GM03348 (cell line): Measurements from ENCODE around the gene AKAP7.
"Not testable (repeated sequence)": the region's sequence is repeated elsewhere in the genome, so short reads cannot be mapped to it uniquely, and the experiment has no call there.

Source experiments
- DNase-seq: peaks from one replicate; pipeline ENCODE4 v3.0.0; 2012; ENCODE audit warnings: low spot score

The AKAP7 gene

DNA sequence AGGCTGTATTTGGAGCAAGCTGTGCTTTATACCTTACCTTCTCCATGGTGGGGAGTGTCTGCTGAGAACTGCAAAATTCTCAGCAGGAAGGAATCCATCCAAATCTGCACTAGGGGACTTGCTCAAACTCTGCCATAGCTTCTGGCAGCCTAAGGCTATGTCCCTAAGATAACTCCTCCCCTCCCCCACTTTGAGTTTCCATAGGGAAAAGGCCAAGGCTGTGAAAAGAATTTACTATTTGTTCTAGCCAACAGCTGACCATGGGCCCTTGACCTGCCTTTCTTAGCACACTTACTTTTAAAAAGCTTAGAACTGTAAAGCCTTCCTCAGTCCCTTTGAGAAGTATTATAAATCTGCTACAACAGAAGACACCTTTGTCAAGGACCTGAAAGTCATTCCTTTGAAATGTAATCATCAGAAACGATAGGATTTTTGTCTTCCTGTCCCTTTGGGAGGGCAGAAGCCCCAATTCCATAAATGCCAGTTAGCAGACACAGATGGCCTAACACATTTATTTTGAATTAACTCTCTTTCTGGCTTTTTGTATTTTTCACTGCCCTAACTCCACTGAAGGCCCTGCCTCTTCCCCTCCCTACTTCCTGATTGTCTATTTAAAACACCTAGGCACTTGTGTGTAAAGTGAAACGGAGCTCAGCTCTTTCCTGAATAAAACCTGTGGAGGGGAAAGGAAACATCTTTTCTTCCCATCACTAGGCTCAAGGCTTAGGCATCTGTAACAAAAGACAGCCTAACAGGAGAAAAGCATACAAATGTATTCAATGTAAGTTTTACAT, 157.1 kb downstream of the AKAP7 start:
- DNase-seq: no peak

DNA sequence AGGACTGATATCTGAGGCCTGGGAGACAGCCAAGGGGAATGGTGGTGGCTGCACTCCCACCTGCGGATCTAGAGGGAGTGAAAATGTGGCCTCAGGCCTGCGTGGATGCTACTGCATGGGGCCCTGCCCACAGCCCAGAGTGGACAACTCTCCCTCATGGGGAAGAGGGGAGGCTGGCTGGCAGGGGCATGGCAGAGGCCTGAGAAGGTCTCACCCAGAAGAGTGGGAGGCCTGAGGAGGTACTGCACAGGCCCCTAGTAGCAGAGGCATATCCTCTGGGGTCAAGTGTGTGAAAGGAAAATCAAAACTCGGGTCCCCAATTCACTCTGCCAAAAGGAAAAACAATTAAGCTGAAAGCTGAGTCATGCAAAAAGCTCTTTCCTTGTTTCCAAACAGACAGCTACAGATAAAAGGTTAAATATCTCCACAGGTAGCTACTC, 158.2 kb downstream of the AKAP7 start:
- no peak for DNase-seq

DNA sequence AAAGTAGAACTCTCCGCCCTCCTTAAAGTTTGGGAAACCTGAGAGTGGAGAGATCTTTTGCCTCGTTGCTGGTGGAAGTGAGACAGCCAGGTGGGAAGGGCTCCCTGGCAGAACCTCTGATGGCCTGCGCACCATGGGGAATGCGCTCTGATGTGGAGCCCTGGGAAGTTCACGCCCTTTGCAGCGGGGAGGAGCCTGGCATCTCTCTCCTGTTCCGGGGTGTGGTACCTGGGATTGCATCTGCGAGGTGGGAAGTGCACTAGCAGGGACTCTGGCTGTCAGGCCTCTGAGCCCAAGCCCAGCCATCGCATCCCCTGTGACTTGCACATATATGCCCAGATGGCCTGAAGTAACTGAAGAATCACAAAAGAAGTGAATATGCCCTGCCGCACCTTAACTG, 159.8 kb downstream of the AKAP7 start:
- no peak for DNase-seq

DNA sequence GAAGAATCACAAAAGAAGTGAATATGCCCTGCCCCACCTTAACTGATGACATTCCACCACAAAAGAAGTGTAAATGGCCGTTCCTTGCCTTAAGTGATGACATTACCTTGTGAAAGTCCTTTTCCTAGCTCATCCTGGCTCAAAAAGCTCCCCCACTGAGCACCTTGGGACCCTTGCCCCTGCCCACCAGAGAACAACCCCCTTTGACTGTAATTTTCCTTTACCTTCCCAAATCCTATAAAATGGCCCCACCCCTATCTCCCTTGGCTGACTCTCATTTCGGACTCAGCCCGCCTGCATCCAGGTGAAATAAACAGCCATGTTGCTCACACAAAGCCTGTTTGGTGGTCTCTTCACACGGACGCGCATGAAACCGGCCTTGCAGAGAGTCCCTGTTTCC, 165.6 kb downstream of the AKAP7 start:
- not testable (repeated sequence) for DNase-seq

DNA sequence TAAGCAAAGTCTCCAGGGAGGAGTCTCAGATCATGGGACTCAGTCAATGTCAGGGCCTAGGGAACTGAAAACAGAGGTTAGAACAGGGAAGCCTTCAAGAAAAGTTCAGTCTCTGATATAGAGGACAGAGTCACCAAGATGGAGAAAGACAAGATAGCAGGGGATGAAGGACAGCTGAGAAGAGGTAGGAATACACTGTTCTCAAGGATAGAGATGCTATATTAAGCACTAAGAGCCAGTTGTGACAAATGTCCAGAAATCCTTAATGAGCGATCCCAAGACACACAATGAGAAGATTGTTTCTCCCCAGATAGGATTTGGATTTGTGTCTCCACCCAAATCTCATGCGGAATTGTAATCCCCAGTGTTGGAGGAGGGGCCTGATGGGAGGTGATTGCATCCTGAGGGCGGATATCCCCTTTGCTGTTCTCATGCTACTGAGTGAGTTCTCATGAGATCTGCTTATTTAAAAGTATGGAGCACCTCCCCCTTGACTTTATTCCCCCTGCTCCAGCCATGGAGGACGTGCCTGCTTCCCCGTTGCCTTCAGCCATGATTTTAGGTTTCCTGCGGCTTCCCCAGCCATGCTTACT, 168.2 kb downstream of the AKAP7 start:
- DNase-seq: no peak

DNA sequence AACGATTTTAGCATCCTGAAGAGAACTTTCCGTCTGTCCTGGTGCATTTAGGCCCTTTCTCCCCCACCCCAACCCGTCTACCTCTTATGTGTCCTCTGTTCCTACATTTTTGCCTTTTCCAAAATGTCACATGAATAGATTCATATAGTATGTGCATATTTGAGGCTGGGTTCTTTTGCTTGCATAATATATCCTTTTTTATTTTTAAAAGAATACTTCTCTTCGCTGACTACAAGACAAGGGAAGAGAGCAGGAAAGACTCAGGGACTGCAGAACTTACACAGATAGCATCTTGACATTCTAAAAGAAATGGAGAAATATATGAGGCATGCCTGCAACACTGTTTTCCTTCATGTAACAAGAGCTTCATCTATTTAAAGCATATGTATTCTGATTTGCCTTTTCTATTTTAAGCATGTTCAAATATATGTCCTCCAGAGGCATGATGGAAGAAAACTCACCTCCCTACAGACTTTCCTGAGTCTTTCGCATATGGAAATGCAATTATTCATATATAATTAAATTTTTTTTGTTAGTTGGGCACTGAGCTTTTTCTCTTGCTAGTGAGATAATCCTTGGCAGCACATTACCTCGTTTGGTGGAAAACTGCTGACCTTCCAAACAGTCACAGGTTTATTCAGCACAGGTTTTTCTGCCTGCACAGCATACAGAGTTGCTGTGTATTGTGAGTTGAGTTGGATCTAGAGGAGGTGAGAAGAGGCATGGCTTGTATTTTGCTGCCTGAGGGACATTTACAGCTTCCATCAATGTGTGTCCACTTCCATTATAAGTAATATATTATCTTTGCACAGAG, 170.0 kb downstream of the AKAP7 start:
- DNase-seq: no peak

DNA sequence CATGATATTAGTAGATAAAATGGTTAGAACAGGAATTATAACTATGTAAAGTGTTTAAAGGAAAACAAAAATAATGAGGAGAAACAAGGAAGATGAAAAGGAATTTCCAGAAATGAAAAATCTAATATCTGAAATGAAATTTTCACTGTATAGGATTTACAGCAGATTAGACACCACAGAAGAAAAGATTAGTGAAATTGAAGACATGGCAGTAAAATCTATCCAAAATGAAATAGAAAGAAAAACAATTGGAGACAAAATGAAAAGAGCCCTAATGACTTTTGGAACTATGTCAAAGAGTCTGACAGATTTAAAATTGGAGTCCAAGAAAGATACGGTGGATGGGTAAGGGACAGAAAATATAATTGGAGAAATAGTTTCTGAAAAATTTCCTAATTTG, 174.2 kb downstream of the AKAP7 start:
- no peak for DNase-seq

DNA sequence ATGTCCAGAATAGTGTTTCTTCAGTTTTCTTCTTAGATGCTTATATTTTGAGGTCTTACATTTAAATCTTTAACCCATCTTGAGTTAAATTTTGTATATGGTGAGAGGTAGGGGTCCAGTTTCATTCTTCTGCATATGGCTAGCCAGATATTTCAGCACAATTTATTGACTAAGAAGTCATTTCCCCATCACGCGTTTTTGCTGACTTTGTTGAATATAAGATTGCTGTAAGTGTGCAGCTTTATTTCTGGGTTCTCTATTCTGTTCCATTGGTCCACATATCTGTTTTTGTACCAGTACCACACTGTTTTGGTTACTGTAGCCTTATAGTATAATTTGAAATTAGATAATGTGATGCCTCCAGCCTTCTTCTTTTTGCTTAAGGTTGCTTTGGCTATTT, 179.6 kb downstream of the AKAP7 start:
- DNase-seq: no peak

DNA sequence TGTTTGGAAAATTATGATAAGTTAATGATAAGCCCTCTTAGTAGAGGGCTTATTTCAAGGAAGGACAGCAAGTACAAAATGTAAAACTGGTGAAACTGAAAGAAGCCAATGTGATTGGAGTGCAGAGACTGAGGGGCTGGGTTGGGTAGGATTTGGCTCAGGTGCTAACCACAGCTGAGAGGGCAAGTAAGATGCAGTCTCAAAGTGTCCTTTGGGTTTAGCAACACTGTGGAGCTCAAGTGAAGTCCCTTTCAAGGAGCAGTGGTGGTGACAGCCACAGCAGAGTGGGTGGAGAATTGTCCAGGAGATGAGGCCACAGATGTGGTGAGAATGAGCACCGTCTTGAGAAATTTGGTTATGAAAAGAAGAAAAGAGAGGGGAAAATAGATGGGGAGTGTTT, 181.4 kb downstream of the AKAP7 start:
- no peak for DNase-seq

DNA sequence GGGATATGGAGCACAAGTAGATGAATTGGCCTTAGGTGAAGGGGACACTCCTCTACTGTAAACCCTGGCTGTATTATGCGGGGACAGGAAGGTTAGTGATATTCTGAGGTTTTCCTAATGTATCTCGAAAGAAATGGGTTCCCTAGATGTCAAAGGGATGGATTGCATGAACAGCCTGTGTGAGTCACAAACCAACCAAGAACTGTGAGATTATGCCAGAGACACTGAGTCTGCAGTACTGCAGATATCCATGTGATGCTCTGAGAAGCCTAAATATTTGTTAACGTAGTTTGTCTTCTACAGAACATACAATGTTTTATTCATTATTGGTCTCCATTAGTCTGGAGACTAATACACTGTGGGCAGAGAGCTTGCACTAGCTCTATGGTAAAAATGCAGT, 182.2 kb downstream of the AKAP7 start:
- DNase-seq: peak; percentile 20

DNA sequence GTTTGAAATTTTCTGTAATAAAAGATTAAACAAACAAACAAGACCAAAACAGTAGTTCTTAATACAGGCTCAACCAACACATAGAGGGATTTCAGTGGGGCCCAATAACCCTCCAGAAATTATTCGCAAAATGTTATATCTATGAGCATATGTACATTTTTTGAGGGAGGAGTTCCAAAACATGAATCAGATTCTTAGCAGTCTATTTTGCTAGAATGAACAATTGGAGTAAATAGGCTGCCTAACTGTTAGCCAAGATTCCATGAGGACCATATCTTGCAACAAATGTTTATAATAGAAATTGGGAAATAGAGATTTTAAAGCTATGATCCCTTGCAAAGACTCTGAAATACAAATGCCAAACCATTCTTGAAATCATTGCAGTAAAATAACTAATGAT, 186.3 kb downstream of the AKAP7 start:
- DNase-seq: no peak

DNA sequence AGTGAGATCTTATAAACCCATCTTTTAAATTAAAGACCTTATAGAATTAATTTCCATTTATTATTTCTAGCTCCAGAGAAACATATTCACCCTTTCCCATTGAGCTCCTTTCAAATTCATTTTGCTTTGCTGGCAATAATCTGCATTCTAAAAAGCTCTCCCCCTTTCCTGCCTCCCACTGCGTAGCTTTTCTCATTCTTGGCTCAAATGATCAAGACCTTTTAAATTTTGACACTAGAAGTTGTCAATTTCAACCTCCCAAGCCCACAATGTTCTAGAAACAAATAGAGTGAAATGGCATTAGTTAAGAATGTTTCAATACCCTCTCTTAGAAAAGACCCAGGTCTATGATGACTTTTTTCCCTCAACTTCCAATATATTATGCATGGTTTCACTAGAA, 186.9 kb downstream of the AKAP7 start:
- no peak for DNase-seq

DNA sequence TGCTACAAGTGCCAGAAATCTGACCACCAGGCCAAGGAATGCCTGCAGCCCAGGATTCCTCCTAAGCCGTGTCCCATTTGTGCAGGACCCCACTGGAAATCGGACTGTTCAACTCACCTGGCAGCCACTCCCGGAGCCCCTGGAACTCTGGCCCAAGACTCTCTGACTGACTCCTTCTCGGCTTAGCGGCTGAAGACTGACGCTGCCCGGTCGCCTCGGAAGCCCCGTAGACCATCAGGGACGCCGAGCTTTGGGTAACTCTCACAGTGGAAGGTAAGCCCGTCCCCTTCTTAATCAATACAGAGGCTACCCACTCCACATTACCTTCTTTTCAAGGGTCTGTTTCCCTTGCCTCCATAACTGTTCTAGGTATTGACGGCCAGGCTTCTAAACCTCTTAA, 190.4 kb downstream of the AKAP7 start:
- not testable (repeated sequence) for DNase-seq

DNA sequence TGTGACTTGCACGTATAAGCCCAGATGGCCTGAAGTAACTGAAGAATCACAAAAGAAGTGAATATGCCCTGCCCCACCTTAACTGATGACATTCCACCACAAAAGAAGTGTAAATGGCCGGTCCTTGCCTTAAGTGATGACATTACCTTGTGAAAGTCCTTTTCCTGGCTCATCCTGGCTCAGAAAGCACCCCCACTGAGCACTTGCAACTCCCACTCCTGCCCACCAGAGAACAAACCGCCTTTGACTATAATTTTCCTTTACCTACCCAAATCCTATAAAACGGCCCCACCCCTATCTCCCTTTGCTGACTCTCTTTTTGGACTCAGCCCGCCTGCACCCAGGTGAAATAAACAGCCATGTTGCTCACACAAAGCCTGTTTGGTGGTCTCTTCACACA, 193.5 kb downstream of the AKAP7 start:
- not testable (repeated sequence) for DNase-seq

DNA sequence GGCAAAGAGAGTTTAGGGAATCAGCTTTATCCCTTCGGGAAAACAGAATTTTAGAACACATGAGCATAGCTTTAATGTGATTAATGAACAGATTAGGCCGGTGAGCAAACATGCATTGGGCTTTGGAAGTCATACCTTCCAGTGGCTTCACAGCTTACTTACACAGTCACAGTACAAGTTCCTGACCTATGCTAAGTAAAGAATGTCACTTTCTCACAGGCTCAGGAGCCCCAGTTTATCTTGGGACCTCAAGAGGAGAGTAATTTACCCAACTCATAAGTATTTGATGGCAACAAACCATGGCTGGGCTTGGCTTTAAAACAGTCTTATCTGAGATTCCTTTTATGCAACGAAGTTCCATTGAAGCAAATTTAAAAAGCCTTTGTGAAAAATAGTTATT, 195.9 kb downstream of the AKAP7 start:
- no peak for DNase-seq

DNA sequence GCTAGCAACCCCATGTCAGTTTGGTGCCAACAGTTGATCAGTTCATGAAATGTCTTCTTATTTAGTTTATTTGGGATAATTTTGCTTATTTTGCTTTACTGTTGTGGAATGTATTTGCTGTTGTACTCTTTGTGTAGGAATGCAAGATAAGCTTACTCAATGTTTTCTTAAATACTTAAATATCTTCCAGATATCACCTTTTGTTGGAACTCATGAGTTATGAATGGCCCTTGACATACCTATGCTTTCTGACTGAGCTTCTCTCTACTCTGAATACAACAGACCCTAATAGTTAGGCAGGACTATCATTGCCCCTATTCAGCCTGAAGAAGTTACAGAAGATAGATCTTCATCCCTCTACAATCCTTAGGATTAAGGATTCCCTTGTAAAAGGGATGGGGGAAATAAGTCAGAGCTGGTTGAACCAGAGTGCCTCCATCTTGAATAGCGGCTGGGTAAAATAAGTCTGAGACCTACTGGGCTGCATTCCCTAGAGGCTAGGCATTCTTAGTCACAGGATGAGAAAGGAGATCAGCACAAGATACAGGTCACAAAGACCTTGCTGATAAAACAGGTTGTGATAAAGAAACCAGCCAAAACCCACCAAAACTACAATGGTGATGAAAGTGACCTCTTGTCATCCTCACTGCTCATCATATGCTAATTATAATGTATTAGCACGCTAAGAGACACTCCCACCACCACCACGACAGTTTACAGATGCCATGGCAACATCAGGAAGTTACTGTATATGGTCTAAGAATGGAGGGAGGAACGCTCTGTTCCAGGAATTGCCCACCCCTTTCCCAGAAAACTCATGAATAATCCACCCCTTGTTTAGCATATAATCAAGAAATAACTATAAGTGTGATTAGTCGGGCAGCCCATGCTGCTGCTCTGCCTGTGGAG, 196.9 kb downstream of the AKAP7 start:
- no peak for DNase-seq
